T-helper 2 cell treated with Interferon-gamma antibody and Interleukin-4, amounts not matched to agents 5 μg/mL and 100 μg/mL, for 36 hours (primary cell): ENCODE results near the gene ASAP2.

Experiments used
- DNase-seq: peaks from one replicate; pipeline ENCODE4 v3.0.0; 2021; ENCODE audit warnings: low spot score
- H3K27ac Mint-ChIP-seq: one replicate; pipeline ENCODE4 v1.8.0; 2021; ENCODE audit warnings: mild to moderate bottlenecking, mixed read lengths
- H3K27me3 Mint-ChIP-seq: one replicate; pipeline ENCODE4 v1.8.0; 2021; ENCODE audit warnings: low read depth, mixed read lengths
- H3K36me3 Mint-ChIP-seq: one replicate; pipeline ENCODE4 v1.8.0; 2021; ENCODE audit warnings: low read depth, mixed read lengths
- H3K4me1 Mint-ChIP-seq: one replicate; pipeline ENCODE4 v1.8.0; 2021; ENCODE audit warnings: low read depth, mixed read lengths
- H3K4me3 Mint-ChIP-seq: one replicate; pipeline ENCODE4 v1.8.0; 2022; ENCODE audit warnings: mild to moderate bottlenecking, moderate library complexity, mixed read lengths
- H3K9me3 Mint-ChIP-seq: one replicate; pipeline ENCODE4 v1.8.0; 2021; ENCODE audit warnings: mixed read lengths

Gene ASAP2

DNA sequence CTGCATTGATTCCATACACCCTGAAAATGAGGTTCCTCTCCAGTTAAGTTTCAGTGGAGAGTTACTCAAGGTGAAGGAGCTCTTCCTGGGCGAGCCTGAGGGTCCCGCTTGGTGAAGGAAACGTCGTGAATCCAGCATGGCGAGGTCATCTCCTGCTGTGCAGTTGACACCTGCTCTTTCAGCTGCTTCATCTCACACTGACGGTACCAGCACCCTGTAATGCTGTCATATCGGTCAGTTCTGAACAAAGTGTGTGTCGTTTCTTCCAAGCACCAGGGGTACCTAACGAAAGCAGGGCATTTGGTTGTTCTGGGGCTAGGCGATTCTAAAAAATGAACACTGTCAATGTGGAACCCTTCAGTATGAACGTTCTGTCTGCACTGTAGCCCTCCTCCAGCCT, 164.1 kb downstream of the ASAP2 start:
- no peaks in the 10 kb centered on the region for H3K4me1 Mint-ChIP-seq
- H3K27me3 Mint-ChIP-seq: no peaks in the 10 kb centered on the region
- H3K4me3 Mint-ChIP-seq: no peak overlapping the region
- H3K9me3 Mint-ChIP-seq: no peaks in the 10 kb centered on the region
- no peak for DNase-seq
- H3K27ac Mint-ChIP-seq: no peak overlapping the region
- H3K36me3 Mint-ChIP-seq: no peaks in the 10 kb centered on the region

DNA sequence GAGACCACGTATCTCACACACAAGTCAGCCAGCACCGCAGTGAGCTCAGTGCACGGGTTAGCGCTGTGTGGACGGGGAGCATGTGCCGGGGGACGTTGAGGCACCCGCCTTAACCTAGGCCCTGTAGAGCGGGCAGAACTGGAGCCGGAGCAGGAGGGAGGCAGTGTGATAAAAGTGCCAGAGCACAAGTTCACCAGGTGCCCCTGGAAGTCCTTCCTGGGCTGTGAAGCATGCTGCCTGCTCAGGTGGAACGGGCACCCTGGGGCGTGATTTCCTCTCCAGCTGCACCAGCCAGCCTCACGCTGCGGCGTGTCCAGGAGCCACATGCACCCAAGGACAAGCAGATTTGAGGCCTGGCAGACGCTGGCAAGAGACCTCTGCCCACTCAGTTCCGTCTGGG, 166.4 kb downstream of the ASAP2 start:
- no peak for DNase-seq
- H3K27me3 Mint-ChIP-seq: no peaks in the 10 kb centered on the region
- H3K4me1 Mint-ChIP-seq: no peaks in the 10 kb centered on the region
- H3K36me3 Mint-ChIP-seq: no peaks in the 10 kb centered on the region
- H3K4me3 Mint-ChIP-seq: no peak overlapping the region
- H3K27ac Mint-ChIP-seq: no peak overlapping the region
- H3K9me3 Mint-ChIP-seq: no peaks in the 10 kb centered on the region

DNA sequence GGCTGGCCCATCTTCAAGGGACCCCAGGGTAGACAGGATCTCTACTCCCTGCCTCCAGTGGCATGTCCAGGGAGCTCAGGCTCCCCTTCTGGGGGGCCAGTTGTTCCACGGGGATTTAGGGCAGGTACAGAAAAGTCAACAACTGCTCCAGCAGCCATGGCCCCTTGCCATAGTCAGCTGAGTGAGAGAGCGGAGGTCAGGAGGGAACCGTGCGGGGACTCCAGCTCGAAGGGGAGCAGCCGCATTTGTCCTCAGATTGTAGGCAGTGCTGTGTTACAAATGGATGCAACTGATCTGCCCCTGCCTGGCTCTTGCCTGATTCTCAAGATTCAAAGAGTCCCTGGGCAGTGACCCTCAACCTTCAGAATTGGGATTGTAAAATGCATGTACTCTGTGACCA, 166.9 kb downstream of the ASAP2 start:
- H3K9me3 Mint-ChIP-seq: no peaks in the 10 kb centered on the region
- H3K27me3 Mint-ChIP-seq: no peaks in the 10 kb centered on the region
- no peaks in the 10 kb centered on the region for H3K36me3 Mint-ChIP-seq
- H3K4me3 Mint-ChIP-seq: no peak overlapping the region
- H3K4me1 Mint-ChIP-seq: no peaks in the 10 kb centered on the region
- H3K27ac Mint-ChIP-seq: no peak overlapping the region
- no peak for DNase-seq

DNA sequence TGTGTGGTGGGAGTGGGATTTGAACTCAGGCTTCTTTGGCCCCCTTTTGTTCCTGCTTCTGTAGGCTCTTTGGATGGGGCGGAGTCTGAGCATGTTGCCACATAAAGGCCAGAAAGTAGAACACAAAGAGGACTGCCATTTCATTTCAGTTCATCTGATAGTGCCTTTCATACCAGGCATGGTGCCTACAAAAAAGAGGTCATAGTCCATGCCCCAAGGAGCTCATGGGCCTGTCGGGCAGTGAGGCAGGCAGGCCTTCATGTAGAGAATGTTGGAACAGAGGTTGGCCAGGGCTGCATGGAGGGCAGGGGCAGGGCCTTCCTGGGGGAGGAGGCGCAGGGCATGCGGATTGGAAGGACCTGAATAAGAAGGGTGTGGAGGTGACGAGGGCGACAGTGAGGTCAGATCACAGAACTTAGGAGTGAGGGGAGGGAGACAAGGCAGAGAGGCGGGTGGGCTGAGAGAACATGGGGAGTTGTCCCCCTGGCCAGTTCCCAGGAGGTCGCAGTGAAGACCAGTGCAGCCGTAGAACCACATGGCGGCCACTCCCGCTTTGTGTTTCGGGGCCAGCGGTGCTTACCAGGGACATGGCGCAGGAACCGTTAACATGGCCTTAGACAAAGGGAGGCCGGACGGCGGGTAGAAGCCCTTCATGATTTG, 167.6 kb downstream of the ASAP2 start:
- no peak overlapping the region for H3K4me3 Mint-ChIP-seq
- no peaks in the 10 kb centered on the region for H3K27me3 Mint-ChIP-seq
- H3K27ac Mint-ChIP-seq: no peak overlapping the region
- no peak for DNase-seq
- no peaks in the 10 kb centered on the region for H3K9me3 Mint-ChIP-seq
- H3K36me3 Mint-ChIP-seq: no peaks in the 10 kb centered on the region
- H3K4me1 Mint-ChIP-seq: no peaks in the 10 kb centered on the region

DNA sequence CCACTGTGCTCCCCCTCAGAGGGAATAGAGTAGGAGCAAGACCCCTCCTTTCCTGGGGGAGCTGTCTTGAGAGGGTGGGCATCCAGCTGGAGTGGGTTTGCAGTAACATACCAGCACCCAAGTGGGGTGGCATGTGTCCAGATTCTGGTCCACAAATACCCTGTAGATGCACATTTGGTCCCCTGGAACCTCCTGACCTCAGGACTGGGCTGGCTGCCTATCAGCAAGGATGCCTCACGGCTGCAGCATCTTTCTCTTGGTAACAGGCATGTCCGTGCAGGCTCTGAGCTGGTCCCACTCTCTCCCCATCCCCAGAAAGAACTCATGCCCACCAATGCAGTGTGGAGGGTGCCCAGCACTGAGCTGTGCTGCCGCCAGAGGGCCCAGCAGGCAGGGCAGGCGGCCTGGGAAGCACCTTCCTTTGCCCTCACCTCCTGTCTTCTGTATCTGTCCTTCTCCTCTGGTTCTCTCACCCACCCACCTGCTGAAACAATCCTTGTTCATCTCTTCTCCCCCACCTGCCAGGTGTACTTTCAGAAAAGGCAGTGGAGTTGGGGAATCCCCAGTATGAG, 169.3 kb downstream of the ASAP2 start:
- Mint-ChIP-seq H3K27me3 (no peaks in the 10 kb centered on the region), H3K27ac (no peak overlapping the region), H3K4me1 (no peaks in the 10 kb centered on the region), H3K36me3 (no peaks in the 10 kb centered on the region), H3K9me3 (no peaks in the 10 kb centered on the region), H3K4me3 (no peak overlapping the region)
- no peak for DNase-seq

DNA sequence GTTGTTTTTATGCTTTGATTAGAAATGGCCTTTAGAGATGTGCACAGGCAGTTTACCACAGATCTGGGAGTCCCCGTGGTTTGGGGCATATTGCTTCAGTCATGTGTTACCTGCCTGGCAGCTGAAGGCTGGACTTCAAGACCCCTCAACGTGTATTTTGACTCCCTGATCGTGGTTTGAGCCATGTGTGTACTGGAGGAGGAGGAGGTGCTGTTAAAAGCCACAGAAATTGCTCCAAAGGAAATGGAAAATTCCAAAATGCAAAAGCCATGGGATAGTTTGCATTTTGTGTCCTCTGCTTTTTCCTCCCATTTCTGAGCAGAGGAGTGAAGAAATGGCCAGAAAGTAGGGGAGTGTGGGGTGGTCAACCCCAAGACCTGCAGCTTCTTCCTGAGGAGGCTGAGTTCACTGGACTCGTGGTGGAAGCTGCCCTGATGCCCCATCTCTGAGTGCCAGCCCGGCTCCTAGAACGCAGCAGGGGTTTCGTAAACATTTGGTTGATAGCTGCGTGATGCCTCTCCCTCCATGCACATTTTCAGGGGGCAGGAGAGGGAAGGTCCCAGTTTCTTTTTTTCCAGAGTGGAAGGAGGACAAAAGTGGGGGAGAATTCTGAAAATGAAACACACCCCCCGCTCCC, 171.0 kb downstream of the ASAP2 start:
- DNase-seq: no peak
- Mint-ChIP-seq H3K4me3 (no peak overlapping the region), H3K9me3 (no peaks in the 10 kb centered on the region), H3K27ac (no peak overlapping the region), H3K27me3 (no peaks in the 10 kb centered on the region), H3K36me3 (no peaks in the 10 kb centered on the region), H3K4me1 (no peaks in the 10 kb centered on the region)

DNA sequence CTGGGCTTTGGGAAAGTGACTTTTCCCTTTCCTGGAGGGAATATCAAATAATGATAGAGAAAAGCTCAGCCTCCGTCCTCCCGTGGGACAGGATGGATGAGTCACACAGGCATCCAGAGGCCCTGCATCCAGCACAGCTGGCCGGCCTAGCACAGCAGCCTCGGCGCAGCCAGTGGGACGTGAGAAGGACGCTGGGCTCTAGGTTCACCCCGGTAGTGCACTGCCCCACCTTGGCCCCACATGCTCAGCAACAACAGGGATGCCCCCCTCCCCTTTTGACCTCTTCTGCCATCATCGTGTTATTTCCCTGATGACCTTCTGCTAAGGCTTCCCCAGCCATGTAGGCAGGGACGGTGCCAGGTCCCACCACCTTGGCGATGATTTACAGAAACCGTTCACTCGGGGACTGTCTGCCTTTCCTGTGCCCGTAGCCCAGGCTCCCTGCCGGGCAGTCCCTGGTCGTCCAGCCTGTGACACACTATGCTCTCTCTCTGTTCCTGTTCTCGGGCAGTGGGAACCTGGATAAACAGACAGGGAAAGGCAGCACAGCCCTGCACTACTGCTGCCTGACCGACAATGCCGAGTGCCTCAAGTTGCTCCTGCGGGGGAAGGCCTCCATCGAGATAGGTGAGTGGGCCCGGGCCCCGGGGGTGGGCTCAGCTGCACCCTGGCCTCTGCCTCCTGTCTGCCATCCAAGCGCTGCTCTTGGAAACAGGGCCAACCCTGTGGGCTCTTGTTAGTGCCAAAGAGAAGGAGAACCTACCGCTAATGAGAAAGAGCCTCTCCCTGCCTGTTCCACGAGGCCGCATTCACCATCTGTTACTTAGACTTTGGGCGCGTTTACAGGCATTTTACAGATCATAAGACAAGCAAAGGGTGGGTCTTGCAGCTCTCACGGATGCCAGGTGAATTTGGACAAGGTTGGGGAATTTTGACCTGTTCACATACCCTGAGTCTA, 172.1 kb downstream of the ASAP2 start:
- Mint-ChIP-seq H3K9me3 (no peaks in the 10 kb centered on the region), H3K27ac (no peak overlapping the region), H3K27me3 (no peaks in the 10 kb centered on the region), H3K4me1 (no peaks in the 10 kb centered on the region), H3K4me3 (no peak overlapping the region), H3K36me3 (no peaks in the 10 kb centered on the region)
- no peak for DNase-seq

DNA sequence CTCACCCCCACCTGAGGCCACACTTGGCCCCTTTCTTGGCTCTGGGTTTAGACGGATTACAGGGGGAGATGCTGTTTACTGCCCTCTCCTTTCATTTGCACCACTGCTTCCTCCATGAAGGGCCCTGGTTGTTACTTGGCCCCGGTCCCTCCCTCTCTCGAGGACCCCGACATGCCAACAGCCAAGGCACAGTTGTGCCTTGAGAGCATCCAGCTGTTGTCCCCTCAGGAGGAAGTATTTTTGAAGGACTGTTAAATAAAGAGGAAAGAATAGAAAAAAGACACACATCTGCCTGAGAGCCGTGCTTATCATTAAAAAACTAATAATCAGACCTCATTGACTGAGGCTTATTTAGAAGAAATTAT, 172.8 kb downstream of the ASAP2 start:
- Mint-ChIP-seq H3K27ac (no peak overlapping the region), H3K4me3 (no peak overlapping the region), H3K27me3 (no peaks in the 10 kb centered on the region), H3K9me3 (no peaks in the 10 kb centered on the region), H3K4me1 (no peaks in the 10 kb centered on the region), H3K36me3 (no peaks in the 10 kb centered on the region)
- no peak for DNase-seq

DNA sequence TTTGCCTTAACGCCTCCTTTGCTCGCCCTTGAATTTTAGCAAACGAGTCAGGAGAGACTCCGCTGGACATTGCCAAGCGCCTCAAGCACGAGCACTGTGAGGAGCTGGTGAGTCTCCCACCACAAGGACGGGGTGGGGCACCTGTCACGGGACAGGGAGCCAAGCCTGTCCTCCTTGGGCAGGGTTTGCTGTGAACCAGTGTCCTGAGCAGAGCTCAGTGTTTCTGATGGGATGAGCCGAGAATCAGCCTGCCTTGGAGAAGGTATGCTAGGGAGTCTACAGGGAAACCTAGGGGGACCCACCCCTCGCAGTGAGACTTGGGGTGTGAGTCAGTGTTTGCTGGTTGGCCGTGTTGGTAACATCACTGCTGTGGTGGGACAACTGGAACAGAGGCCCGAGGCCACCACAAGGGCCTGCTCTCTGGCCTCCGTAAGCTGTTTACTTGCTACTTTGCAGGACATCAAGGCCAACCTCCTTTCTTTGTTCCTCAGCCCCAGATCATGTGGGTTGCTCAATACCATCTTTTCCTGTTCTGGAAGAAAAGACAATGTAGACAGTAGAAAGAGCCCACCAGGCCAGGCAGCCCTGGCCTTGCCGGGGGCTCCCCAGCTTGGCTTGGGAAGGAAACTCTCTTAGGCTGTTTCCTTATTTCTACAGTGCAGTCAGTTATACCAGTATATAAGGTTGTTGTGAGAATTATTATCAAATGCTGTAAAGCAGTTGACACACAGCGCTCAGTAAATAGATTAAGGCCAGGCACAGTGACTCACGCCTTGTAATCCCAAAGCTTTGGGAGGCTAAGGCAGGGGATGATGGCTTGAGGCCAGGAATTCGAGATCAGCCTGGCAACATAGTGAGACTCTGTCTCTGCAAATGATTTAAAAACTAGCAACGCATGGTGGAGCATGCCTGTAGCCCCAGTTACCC, 174.4 kb downstream of the ASAP2 start:
- no peaks in the 10 kb centered on the region for H3K9me3 Mint-ChIP-seq
- no peaks in the 10 kb centered on the region for H3K4me1 Mint-ChIP-seq
- DNase-seq: no peak
- no peak overlapping the region for H3K4me3 Mint-ChIP-seq
- H3K36me3 Mint-ChIP-seq: no peaks in the 10 kb centered on the region
- no peak overlapping the region for H3K27ac Mint-ChIP-seq
- no peaks in the 10 kb centered on the region for H3K27me3 Mint-ChIP-seq

DNA sequence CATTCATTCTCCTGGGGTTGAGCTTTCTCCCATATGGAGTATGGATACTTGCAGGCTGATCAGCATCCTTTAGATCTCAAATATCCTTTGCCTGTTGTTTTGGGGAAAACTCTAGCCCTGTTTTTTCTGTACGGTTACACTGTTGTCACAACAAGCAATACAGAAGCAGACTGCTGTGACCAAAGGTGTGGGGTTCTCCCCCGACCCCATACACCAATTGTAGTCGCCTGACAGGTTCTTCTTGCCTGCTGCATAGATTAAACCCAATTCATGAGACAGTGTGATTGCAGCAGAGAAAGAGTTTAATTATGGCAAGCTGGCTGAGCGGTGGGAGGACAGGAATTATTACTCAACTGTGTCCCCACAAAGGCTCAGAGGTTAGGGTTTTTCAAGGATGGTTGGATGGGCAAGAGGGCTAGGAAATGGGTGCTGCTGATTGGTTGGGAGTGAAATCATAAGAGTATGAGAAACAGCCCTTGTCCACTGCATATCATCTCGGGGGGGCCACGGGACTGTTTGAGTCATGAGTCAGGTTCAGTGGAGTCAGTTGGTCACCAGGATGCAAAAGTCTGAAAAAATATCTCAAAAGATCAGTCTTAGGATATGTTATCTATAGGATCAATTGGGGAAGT, 176.1 kb downstream of the ASAP2 start:
- H3K9me3 Mint-ChIP-seq: no peaks in the 10 kb centered on the region

DNA sequence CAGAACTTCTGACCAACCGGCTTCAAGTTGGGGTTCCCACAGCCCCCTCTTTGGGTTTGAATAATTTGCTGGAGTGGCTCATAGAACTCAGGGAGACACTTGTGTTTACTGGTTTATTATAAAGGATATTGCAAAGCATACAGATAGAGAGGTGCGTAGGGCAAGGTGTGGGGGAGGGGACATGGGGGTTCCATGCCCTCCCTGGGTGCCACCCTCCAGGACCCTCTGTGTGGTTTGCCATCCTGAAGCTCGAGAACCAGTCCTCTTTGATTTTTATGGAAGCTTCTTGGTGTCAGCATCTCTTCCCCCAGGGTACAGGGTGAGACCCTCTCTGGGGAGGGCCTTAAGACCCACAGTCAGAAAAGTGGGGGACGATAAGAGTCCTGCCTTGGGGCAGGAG, 177.9 kb downstream of the ASAP2 start:
- no peaks in the 10 kb centered on the region for H3K9me3 Mint-ChIP-seq
- H3K27me3 Mint-ChIP-seq: no peaks in the 10 kb centered on the region
- H3K36me3 Mint-ChIP-seq: no peaks in the 10 kb centered on the region
- no peak for DNase-seq
- no peaks in the 10 kb centered on the region for H3K4me1 Mint-ChIP-seq
- no peak overlapping the region for H3K4me3 Mint-ChIP-seq
- H3K27ac Mint-ChIP-seq: no peak overlapping the region

More for the DNA sequence above, 176.1 kb downstream of the ASAP2 start:
- H3K4me1 Mint-ChIP-seq: no peaks in the 10 kb centered on the region
- H3K4me3 Mint-ChIP-seq: no peak overlapping the region
- no peaks in the 10 kb centered on the region for H3K36me3 Mint-ChIP-seq
- no peaks in the 10 kb centered on the region for H3K27me3 Mint-ChIP-seq
- no peak for DNase-seq
- no peak overlapping the region for H3K27ac Mint-ChIP-seq

DNA sequence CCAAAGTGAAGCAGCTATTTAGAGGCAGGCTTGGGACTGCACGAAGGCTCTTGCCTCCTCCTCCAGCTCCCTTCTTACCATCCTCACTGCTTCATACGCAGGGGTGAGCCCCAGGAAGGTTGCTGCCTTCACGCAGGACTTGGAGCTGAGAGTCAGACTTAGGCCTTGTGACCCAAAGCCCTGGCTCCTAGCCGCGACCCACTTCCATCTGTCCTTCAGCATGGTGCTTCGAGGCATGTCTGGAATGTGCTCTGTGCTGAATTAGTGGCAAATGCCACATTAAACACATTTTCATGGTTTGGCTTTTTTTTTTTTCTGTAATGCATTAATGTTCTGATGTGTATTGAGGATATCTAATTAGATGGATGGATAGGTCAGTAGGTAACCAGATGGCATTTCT, 179.2 kb downstream of the ASAP2 start:
- no peak for DNase-seq
- Mint-ChIP-seq H3K9me3 (no peaks in the 10 kb centered on the region), H3K4me3 (no peak overlapping the region), H3K4me1 (no peaks in the 10 kb centered on the region), H3K27ac (no peak overlapping the region), H3K36me3 (no peaks in the 10 kb centered on the region), H3K27me3 (no peaks in the 10 kb centered on the region)

DNA sequence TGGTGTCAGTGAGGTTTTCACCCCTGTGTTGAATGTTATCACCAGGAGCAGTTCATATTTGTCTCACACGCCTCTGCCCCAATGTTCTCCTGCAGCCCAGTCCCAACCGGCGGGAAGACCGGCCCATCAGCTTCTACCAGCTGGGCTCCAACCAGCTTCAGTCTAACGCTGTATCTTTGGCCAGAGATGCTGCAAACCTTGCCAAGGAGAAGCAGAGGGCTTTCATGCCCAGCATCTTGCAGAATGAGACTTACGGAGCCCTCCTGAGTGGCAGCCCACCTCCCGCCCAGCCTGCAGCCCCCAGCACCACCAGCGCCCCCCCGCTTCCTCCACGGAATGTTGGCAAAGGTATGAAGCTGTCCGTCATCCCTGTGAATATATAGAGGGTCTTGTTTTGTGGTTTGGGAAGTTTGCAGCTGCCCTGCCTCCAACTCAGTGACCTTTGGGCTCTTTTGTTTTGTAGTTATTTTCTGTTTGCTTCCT, 181.6 kb downstream of the ASAP2 start:
- no peaks in the 10 kb centered on the region for H3K27me3 Mint-ChIP-seq
- no peak for DNase-seq
- no peaks in the 10 kb centered on the region for H3K36me3 Mint-ChIP-seq
- no peak overlapping the region for H3K27ac Mint-ChIP-seq
- no peaks in the 10 kb centered on the region for H3K4me1 Mint-ChIP-seq
- H3K9me3 Mint-ChIP-seq: no peaks in the 10 kb centered on the region
- H3K4me3 Mint-ChIP-seq: no peak overlapping the region
